GM19467 (cell line): ENCODE measurements around the gene PHLDA2.

ENCODE experiments used
- ATAC-seq: cut with Tn5 transposase; IDR thresholded peaks from one replicate; pipeline ENCODE4 v1.9.1; 2021; ENCODE audit warnings: mild to moderate bottlenecking, moderate library complexity; ENCODE audit not compliant: unreplicated experiment

Gene PHLDA2

DNA sequence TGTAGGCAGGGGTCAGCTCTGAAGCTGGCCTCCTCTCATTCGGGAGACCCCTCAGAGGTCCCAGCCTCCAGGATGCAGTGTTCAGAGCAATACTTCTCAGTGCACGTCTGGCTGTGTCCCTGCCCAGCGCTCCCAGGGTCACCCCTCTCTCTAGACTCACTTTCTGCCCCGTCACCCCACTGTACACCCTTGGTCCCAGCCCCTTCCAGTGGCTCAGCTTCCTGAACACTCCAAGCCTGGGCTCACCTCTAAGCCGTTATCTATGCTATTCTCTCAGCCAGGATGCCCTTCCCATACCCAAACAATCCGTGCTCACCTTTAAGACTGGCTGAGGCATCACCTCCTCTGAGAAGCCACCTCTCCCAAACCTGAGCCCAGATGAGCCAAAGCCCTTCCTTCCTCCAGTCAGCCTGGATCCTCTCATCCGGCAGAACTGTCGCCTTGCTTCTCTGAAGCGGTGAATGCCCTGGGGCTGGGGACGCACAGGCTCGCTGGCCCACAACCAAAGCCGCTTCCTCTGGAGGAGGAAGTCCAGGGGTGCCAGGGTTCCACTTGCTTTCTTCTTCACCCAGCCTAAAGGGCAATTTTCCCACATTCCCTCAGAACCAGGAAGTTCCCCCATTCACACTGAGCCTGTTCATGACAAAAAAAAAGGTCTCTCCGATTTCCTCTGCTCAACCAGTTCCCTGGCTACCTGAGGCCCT lies 30.0 kb downstream of the PHLDA2 start:
- no peak for ATAC-seq

DNA sequence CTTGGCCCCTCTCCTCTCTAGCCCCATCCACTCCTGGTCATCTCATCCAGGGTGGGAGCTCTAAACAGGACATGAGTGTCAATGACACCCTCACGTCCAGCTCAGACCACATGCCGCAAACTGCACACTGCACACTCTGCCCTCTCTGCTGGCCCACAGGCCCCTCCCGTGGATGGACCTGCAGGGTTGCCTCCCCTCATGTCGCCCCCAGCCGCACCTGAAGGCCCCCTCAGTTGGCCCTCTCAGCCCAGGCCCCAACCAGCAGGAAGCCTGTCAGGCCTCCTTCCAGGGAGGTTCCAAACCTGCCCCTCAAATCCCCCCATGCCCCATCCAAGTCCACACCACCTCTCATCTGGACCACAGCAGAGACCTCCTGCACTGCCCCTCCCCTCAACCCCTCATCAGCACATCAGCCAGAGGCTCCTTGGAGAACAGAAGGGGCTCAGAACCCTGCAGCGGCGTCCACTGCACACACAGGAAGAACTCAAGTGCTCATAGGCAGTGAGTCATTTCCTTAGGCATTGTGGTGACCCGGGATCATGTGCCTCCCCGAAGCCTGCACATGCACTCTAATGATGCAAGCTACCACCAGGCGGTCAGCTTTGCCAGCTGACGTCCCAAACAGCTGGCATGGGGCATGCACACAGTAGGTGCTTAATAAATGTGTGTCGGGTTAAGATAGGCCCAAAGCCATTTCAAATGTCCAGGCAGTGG lies 30.7 kb downstream of the PHLDA2 start:
- ATAC-seq = no peak

DNA sequence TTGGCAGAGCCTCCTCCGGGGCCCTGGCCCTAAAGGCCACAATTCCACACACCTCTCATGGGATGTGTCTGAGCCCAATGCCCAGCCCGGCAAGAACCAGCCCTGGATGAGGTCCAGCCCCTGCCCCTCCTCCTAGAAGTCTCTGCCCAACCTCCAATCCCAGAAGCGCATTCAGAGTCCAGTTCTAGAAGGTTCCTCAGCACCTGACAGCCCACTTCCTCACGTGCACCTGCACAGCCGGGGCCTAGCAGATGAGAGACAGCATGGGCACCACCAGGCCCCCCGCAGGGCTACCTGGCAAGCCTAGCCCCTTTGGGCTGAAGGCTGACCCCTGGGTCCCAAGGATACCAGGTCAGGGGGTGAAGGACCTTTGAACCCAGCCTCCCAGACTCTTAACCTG lies 32.2 kb downstream of the PHLDA2 start:
- no peak for ATAC-seq

DNA sequence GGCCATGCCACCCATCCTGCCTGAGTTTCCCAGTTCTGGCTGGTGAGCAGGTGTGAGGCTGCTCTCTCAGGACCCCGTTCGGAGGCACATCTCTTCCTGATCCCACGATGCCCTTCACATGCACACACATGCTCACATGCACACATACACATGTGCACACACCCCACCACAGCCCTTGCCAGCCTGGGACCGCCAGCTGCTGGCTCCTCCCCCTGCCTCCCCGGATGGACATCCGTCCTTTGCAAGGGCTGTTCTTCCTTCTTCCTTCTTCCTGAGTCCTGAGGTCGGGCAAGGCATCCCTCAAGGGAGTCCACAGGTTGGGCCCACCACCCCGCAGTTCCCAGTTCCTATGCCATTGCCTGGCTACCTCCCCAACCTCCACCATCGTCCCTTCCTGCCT lies 33.2 kb downstream of the PHLDA2 start:
- no peak for ATAC-seq

DNA sequence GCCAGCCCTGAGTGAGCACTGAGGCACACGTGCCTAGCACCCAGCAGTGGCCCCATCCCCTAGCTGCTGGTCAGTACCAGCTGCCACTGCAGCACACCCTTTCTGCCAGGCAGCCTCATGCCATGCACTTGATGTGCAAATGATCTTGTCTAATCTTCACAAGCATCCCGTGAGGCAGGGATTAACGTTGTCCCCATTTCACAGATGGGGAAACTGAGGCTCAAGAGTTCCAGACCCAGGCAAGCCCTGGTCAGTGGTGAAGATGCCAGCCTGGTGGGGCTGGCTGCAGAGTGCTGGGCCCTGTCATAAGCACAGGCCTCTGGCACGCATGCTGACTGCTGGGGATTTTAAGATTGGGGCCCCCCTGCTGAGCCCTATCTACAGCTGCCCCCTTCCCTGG lies 35.3 kb downstream of the PHLDA2 start:
- no peak for ATAC-seq

DNA sequence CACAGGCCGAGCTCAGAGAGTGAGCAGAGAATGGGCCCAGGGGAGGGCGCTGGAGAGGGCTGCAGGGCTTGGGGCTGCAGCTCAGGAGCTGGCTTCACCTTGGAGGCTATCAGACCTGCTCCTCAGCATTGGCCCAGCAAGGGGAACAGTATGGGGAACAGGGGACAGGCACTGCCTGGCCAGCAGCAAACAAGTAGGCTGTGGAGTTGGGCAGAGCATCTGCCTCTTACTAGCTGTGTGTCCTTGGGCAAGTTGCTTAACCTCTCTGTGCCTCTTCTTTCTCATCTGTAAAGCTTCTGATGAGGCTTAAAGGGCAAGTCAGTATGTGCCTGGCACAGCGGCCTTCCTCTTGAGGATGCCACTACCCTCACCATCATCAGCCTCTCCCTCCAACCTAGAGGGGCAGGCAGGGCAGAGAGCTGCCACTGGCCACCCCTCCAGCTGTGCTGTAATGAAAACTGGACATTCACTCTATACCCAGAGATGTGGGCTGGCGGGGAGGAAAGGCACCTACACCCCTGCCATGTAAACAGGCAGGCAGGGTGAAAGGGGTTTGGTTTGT lies 36.2 kb downstream of the PHLDA2 start:
- no peak for ATAC-seq

DNA sequence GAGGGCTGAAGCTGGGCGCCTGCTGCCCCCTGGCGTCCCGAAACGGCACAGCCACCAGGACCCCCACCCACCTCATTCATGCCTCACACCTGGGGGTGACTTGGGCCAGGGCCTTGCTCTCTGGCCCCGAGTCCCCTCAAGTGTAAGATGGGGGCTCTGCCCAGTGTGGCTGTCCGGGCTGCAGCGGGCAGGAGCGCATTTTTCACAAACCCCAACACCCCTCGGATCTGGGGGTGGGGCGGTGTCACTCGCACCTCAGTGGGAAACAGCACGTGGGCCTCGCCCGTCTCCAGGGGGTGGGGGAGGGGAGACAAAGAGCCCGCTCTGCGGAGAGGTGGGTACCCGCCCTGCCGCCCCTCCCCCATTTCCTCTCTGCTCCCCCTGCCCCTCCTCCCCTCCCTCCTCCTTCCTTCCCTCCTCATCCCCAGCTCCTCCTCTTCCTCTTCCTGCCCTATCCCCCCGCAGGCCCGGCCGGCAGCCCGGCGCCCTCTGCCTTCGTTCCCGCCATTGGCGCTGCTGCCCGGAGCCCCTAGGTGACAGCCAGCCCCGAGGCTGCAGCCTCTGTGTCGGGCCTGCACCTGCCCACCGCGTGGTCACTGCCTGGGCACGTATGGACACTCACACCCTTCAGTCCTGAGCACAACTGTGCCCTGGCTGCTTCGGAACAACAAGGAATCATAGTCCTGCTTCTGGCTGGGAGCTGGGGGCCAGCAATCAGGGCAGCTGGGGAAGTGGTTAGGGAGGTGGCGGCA lies 36.8 kb downstream of the PHLDA2 start:
- no peak for ATAC-seq

DNA sequence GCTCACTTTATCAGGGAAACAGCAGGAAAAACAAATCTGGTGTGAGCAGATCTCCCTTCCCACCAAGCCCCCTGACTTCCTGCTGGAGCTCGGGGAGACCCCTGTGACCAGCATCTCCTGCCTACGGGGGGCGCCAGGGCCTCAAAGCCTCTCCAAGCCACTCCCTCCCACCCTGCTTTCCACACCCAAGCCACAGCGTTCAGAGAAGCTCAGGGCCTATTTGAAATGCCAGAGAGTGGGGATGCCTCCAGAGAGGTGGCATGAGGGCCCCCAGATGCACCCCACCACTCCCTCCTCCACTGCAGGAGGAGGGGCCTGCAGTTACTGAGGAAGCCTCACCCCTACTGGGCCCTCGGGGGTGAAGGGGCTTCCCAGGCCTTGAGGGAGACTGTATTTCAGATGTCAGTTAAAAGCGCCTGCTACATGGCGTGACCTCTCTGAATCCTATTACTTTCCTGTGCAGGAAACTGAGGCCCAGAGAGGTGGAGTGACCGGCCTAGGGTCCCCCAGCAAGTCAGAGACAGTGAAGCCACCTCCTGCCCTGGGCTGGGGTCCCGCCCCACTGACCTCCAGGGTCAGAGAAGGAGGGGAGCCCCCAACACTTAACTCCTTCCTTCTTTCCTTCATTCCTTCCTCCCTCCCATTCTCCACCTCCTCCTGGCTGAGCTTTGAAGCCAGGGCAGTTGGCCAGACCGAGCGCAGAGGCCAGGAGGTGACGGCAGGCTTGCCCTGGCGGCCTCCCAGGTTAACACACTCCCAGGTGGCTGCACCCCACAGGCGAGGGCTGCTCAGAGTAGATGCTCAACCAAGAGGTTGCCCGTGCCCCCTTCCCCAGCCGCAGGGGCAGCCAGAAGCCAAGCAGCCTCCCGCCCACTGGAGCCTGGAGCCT lies 37.6 kb downstream of the PHLDA2 start:
- no peak for ATAC-seq

DNA sequence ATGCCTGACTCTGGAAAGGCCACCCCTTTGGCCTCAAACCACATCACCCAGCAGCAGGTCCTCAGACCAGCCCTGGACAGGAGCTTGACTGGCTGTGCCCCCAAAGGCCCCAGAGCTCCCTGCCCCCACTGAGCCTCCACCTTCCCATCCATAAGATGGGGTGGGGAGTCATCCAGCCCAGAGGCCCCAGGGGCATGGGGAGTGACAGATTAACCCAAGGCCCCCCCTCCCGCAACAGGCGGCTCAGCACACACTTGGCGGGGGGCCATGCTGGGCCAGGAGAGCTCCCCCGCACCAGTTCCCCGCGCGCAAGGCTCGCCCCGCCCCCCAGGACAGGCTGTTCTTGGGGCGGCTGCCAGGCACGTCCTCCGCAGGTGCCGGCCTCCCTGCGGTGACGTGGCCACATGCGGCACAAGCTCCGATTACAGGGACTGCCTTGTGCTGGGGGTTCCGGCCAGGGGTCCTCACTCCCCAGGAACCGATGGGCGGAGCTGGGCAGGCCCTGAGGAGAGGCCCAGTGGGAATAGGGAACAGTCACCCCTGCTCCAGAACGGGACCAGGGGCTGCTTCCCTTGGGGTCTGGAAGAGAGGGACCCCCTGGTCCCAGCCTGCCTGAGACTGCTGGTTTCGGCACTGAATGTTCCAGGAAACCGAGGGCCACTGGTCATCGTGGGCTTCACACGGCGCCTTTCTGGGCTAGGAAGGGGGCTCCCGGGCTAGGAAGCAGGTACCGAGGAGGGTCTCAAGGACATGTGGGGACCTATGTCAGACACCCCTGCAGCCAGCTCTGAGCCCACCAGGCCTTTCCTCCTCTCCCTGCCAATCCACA lies 38.5 kb downstream of the PHLDA2 start:
- ATAC-seq = no peak

DNA sequence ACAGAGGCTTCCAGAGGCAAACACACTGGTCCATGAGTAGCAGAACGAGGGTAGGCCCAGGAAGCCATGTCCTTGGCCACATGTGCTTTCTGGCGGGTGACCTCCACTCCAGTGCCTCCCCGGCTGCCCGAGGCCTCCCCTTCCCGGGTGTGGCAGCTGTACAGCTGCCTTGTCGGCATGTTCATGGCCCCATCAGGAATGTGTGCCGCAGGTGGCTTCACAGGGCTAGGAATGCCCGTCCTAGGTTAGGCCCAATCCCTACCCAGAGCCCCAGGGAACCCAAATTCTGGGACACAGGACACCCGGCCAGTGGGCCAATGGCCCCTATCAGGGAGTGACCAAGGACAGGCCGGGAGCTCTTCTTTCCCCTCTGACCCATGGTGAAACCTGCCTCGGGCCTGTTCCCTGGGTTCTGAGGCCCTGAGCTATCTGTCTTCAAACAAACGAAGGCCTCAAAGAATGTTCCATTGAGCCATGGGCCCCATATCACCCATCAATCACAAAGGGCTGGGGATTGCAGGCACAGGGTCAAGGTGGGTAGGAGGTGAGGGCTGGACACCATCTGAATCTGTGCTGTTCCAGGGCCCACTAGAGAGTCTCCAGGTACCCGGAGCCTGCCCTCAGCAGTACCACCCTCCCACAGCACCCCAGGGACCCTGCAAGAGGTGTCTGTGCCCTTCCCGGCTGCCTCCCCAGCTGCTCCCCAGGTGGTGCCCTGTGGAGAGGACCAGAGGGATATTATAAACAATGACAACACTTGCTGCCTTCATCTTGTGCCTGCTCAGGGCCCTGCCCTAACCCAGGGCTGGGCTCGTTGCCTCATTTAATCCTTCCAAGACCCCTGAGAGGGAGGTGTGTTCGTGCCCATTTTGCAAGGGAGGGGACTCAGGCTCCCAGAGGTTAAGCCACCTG lies 39.6 kb downstream of the PHLDA2 start:
- ATAC-seq = no peak

DNA sequence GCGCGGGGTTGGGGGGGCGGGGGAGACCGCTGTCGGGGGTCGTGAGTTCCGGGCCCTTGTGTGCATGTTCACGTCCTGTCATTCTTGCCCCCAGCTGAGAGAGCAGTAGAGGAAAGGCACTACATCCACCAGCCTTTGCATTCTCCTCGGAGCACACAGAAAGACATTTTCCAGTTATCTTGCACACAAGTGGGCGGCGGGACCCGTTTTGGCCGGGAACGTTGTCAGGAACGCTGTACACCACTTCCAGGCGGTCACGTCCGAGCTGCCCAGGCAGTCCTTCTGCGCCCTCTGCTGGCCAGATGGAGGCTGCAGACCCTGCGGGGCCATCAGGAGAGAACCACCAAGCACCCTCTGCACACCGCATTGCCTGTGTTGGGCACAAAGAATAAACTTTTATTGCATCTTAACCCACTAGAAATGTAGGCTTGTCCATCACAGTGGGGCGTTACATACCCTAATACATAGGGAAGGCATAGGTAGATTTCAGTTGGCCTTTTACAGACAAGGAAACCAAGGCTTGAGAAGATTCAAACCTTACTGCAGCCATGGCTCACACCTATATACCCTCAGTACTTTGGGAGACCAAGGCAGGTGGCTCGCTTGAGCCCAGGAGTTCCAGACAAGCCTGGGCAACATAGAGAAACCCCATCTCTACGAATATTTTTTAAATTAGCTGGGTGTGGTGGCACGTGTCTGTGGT lies 40.8 kb downstream of the PHLDA2 start:
- no peak for ATAC-seq

DNA sequence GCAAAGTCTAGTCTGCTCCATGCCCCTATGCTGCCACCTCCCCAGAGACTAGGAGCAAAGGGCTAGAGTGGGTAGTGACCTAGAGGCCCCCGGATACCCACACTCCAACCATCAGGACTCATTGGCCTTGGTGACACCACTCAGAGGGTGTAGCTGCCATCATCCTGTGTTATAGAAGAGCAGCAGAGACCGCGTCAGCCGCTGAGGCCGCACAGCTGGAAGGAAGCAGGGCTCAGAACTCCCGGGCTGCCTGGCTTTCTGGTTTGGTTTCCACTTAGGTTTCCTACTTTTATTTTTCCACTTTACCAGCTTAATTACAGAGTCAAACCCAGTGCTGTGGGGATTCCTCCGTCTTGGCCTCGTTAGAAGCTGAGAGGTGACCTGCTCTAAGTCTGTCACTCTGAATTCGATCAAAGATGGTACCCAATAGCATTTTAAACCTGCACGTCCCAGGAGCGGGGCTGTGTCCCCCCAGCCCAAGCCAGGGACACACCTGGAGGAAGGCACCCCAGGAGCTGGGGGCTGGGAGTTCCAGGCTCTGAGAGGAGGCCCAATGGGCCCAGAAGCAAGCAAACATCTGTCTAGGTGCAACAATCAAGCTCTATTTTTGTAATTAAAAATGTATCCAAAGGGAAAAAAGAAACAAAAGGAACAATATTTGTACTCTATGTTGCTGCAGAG lies 41.6 kb downstream of the PHLDA2 start:
- no peak for ATAC-seq

DNA sequence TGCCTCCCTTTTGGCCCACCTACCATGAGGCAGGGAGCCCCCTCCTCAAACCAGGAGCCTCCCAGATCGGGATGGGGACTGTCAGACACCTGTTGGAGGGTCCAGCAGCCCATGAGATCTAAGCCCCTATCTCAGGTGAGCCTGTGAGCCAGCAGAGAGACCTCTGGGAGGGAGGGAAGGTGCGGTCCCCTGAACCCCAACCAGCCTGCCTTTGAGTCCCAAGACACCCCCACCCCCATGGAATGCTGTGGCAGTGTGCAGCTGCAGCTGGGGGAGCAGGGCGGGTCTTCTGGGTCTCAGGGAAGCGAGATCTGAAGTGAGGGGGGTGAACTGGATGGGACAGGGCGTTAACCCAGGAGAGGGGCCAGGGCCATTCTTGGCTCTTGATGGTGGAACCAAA lies 42.3 kb downstream of the PHLDA2 start:
- no peak for ATAC-seq

DNA sequence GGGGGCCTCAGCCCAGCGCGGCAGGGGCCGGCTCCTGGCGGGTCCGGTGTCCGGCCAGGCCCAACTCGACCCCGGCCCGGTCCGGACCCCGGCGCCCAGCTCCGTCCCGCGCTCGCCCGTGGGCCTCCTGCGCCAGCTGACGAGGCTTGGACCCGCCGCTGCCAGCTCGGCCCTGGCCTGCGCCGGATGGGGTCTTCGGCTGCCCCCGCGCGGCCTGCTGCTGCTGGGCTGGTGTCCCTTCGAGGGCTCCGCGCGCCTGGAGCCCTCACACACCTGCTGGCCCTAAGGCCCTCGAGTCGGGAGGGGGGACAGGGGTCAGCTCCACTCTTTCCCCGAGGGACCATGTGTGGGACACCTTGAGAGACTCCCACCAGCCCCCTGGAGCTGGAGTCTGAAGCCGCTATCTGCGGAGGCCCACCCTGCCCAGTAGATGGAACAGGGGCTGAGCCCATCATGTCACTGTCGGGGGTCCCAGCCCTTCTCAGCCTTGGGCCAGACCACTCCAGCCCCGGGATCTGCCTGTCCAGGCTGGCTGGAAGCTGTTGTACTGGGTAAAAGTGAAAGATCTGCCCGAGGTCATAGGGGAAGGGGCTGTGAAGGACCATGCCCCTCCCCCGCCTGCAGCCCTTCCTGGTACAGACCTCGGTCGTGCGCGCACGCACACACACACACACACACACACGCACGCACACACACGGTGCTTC lies 42.9 kb downstream of the PHLDA2 start:
- no peak for ATAC-seq

DNA sequence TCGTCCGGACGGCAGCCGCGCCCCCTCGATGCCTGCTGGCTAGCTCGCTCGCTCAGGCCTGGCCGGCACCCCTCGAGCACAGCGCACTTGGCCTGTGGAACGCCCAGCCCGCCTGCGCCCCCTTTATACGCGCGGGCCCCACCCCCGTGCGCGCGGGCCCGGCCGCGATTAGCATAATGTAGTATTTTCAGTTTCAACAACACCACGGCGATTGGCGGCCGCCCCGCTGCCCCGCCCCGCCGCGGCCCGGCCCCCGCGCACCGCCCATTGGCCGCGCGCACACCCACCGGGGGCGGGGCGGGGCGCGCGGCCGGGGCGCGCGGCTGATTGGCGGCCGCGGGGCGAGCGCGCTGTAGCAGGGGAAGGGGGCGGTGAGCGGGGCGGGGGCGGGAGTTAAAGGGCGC lies 43.5 kb downstream of the PHLDA2 start, which contains the start of gene CDKN1C:
CDKN1C (minus strand) TSS at position 98 of the 404 bp plus-strand sequence. CDS start 319 bp downstream, outside the sequence.
- ATAC-seq = peak; percentile 68

DNA sequence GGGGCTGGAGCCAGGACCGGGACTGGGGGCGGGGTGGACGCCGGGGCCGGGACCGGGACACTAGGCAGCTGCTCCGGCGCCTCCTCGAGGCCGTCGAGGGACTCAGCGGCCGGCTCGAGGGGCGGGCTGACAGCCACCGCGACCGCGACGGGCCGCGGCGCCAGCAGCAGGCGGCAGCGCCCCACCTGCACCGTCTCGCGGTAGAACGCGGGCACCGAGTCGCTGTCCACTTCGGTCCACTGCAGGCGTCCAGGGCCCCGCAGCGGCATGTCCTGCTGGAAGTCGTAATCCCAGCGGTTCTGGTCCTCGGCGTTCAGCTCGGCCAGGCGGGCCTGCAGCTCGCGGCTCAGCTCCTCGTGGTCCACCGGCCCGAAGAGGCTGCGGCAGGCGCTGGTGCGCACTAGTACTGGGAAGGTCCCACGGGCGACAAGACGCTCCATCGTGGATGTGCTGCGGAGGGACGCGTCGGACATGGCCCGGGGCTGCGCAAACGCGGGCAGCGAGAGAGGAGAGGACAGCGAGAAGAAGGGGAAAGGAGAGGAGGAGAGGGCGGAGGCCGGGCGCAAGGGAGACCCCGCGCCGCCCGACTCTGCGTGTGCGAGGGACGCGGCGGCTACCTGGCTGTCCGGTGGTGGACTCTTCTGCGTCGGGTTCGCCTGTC lies 44.1 kb downstream of the PHLDA2 start:
- no peak for ATAC-seq
